Measurements from ENCODE around the gene TRIM65.

The TRIM65 gene

GRCh38 chr17:75842963-75843576 lies 53.7 kb downstream of the TRIM65 start:
- no peak for TF ChIP-seq CTCF (IDR thresholded peaks at IDR 0.05; ENCODE audit: low read depth, low read length)
- DNase-seq (ENCODE audit: extremely low read depth, low read depth) = no peak

GRCh38 chr17:75842411-75842810 lies 54.3 kb downstream of the TRIM65 start:
- no peak for DNase-seq (ENCODE audit: extremely low read depth, low read depth)
- no peak for TF ChIP-seq CTCF (IDR thresholded peaks at IDR 0.05; ENCODE audit: low read depth, low read length)

GRCh38 chr17:75840799-75841164 lies 56.0 kb downstream of the TRIM65 start:
- no peak for TF ChIP-seq CTCF (IDR thresholded peaks at IDR 0.05; ENCODE audit: low read depth, low read length)
- DNase-seq (ENCODE audit: extremely low read depth, low read depth) = no peak

GRCh38 chr17:75839942-75840798 lies 56.6 kb downstream of the TRIM65 start:
- DNase-seq (ENCODE audit: extremely low read depth, low read depth) = no peak
- no peak for TF ChIP-seq CTCF (IDR thresholded peaks at IDR 0.05; ENCODE audit: low read depth, low read length)

Data from AG09319 (cell line).